ENCODE results near the gene PTH1R. TPM values are rescaled to one million over a fixed set of nuclear protein-coding genes. Genes with fewer than 3 reads are reported as not detected.

PTH1R gene
- total RNA-seq, 1 experiment from 2014 or later, result 0.32 TPM

DNA sequence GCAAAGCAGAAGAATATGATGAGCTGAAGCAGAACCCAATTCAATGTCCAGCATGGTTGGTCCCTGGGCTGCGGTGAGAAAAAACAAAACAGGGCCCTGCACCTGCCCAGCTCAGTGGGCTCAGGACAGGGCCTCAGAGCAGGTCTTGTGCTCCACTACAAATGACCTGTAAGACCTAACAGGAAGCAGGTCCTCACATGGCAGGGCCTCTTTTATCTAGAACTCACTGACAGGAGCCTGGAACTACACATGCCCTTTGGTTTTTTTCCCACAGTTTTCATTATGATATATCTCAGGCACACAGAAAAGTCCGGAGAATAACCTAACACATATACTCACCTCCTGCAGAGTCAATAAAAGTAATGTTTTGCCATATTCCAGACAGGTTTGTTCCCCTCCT, 60.6 kb downstream of the PTH1R start:
- H3K4me1 ChIP-seq (ENCODE audit: control insufficient read depth in 1 of 2, insufficient read depth in 2 of 2, low read length in 2 of 2), result peaks cover 33 to 57% of the 10 kb centered on the region in 2 experiments
- no peak overlapping the region for H3K9ac ChIP-seq (ENCODE audit: low read length)
- H3K9me2 ChIP-seq (ENCODE audit: insufficient read depth), result no peaks in the 10 kb centered on the region
- H3K27ac ChIP-seq (ENCODE audit: low read depth, low read length), result no peak overlapping the region
- peaks cover 96% of the 10 kb centered on the region for H3K79me2 ChIP-seq (ENCODE audit: insufficient read depth, low read length)
- H3K27me3 ChIP-seq (ENCODE audit: insufficient read depth, low read length), result no peaks in the 10 kb centered on the region
- DNase-seq (ENCODE audit: low read depth, low spot score), result no peak
- peaks cover 7% of the 10 kb centered on the region; the same call in 1 of the 2 replicates for H4K20me1 ChIP-seq (ENCODE audit: insufficient read depth)
- no TSS peak for BruUV-seq (replicated peaks)
- peaks cover 8 to 22% of the 10 kb centered on the region in 2 experiments; a peak in 2 of 4 replicates for H3K36me3 ChIP-seq (ENCODE audit: control insufficient read depth in 1 of 2, insufficient read depth in 2 of 2, low read length in 2 of 2)
- no peaks in the 10 kb centered on the region for H3K9me3 ChIP-seq (ENCODE audit: control insufficient read depth in 1 of 2, insufficient read depth in 1 of 2, low read depth in 1 of 2, low read length in 2 of 2)
- ATAC-seq, result no peak
- TF ChIP-seq POLR2AphosphoS5 (IDR thresholded peaks at IDR 0.05; ENCODE audit: low read depth, low read length), result no peak
- TF ChIP-seq EGR1 (IDR thresholded peaks at IDR 0.05; ENCODE audit: low read depth), result no peak
- TF ChIP-seq EZH2phosphoT487 (IDR thresholded peaks at IDR 0.05; ENCODE audit: borderline replicate concordance), result no peak
- TF ChIP-seq FOSL1 (IDR thresholded peaks at IDR 0.05; ENCODE audit: low read depth), result no peak
- TF ChIP-seq YY1 (IDR thresholded peaks at IDR 0.05; ENCODE audit: extremely low read depth, insufficient replicate concordance, low read depth, low read length), result no peak
- TF ChIP-seq, protein P1, sequence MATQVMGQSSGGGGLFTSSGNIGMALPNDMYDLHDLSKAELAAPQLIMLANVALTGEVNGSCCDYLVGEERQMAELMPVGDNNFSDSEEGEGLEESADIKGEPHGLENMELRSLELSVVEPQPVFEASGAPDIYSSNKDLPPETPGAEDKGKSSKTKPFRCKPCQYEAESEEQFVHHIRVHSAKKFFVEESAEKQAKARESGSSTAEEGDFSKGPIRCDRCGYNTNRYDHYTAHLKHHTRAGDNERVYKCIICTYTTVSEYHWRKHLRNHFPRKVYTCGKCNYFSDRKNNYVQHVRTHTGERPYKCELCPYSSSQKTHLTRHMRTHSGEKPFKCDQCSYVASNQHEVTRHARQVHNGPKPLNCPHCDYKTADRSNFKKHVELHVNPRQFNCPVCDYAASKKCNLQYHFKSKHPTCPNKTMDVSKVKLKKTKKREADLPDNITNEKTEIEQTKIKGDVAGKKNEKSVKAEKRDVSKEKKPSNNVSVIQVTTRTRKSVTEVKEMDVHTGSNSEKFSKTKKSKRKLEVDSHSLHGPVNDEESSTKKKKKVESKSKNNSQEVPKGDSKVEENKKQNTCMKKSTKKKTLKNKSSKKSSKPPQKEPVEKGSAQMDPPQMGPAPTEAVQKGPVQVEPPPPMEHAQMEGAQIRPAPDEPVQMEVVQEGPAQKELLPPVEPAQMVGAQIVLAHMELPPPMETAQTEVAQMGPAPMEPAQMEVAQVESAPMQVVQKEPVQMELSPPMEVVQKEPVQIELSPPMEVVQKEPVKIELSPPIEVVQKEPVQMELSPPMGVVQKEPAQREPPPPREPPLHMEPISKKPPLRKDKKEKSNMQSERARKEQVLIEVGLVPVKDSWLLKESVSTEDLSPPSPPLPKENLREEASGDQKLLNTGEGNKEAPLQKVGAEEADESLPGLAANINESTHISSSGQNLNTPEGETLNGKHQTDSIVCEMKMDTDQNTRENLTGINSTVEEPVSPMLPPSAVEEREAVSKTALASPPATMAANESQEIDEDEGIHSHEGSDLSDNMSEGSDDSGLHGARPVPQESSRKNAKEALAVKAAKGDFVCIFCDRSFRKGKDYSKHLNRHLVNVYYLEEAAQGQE (IDR thresholded peaks at IDR 0.05; ENCODE audit: low read depth), result no peak
- no peak for TF ChIP-seq POLR2A (IDR thresholded peaks at IDR 0.05; ENCODE audit: borderline replicate concordance, extremely low read depth, insufficient read depth, insufficient read length)
- no peak for TF ChIP-seq SIN3A (IDR thresholded peaks at IDR 0.05; ENCODE audit: low read depth)
- TF ChIP-seq ZNF274 (IDR thresholded peaks at IDR 0.05; ENCODE audit: low read depth, low read length), result no peak
- no peak for TF ChIP-seq EZH2 (IDR thresholded peaks at IDR 0.05)
- no peak for TF ChIP-seq JUND (IDR thresholded peaks at IDR 0.05)
- TF ChIP-seq ELF1 (IDR thresholded peaks at IDR 0.05; ENCODE audit: borderline replicate concordance, low read depth), result no peak
- TF ChIP-seq CBX3 (IDR thresholded peaks at IDR 0.05; ENCODE audit: low read depth), result no peak
- no peak for TF ChIP-seq SRF (IDR thresholded peaks at IDR 0.05; ENCODE audit: low read depth)
- TF ChIP-seq, protein P2, sequence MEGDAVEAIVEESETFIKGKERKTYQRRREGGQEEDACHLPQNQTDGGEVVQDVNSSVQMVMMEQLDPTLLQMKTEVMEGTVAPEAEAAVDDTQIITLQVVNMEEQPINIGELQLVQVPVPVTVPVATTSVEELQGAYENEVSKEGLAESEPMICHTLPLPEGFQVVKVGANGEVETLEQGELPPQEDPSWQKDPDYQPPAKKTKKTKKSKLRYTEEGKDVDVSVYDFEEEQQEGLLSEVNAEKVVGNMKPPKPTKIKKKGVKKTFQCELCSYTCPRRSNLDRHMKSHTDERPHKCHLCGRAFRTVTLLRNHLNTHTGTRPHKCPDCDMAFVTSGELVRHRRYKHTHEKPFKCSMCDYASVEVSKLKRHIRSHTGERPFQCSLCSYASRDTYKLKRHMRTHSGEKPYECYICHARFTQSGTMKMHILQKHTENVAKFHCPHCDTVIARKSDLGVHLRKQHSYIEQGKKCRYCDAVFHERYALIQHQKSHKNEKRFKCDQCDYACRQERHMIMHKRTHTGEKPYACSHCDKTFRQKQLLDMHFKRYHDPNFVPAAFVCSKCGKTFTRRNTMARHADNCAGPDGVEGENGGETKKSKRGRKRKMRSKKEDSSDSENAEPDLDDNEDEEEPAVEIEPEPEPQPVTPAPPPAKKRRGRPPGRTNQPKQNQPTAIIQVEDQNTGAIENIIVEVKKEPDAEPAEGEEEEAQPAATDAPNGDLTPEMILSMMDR (IDR thresholded peaks at IDR 0.05 in 2 of 3, conservative IDR thresholded peaks at IDR 0.05 in 1 of 3; ENCODE audit: borderline replicate concordance in 1 of 3, insufficient read depth in 1 of 3, low read depth in 2 of 3, low read length in 2 of 3), result no peak
- H3K4me2 ChIP-seq (ENCODE audit: low read length), result no peak overlapping the region
- ChIA-PET CTCF (no interaction called here), POLR2A (no interaction called here), RAD21 (ENCODE audit: low non-redundant PET in 1 of 2, low total read pairs in 2 of 2, uncharacterized antibody in 2 of 2, unreplicated experiment in 2 of 2) (no interaction called here)
- no peak overlapping the region for H2AFZ ChIP-seq (ENCODE audit: low read depth, low read length, poor library complexity, severe bottlenecking)
- H3K4me3 ChIP-seq (replicated peaks in 1 of 2; ENCODE audit: low read depth in 1 of 2, low read length in 2 of 2), result no peak overlapping the region
- intact Hi-C loops (cut with micrococcal nuclease), result loop anchor here (5.0 kb wide), 1 partner anchor 39 kb away; the partner anchor contains the start of genes CCDC12 and NBEAL2

Data from HCT116 (cell line).